Measurements from ENCODE around the gene FARP2. TPM values are rescaled to one million over a fixed set of nuclear protein-coding genes. Genes with fewer than 3 reads are reported as not detected.
"Not testable (repeated sequence)": the region's sequence is repeated elsewhere in the genome, so short reads cannot be mapped to it uniquely, and the experiment has no call there.

Gene FARP2
- total RNA-seq, 1 experiment from 2014 or later = 37.2 TPM

DNA sequence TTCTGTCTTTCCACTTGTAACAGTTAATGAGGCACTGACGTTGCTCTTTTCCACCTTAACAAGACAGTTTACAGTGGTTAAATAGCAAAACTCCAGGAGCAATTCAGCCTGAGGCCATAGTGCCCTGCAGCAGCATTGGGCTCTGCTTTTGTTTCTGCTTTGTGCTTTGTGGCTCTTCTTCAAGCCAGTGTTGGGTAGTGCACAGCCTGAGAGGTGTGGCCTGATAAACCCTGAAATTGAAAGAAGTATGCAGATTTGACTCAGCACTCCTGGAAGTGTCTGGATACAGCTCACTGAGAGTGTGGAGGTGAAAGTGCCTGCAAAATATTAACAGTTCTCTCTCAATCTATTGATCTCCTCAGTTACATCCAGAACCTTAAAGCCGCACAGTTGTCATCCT is 89.3 kb downstream of the FARP2 start:
- Mint-ChIP-seq H3K27ac (ENCODE audit: unreplicated experiment) (no peak overlapping the region), H3K27me3 (ENCODE audit: insufficient read depth, unreplicated experiment) (no peaks in the 10 kb centered on the region), H3K9me3 (ENCODE audit: unreplicated experiment) (no peaks in the 10 kb centered on the region)

DNA sequence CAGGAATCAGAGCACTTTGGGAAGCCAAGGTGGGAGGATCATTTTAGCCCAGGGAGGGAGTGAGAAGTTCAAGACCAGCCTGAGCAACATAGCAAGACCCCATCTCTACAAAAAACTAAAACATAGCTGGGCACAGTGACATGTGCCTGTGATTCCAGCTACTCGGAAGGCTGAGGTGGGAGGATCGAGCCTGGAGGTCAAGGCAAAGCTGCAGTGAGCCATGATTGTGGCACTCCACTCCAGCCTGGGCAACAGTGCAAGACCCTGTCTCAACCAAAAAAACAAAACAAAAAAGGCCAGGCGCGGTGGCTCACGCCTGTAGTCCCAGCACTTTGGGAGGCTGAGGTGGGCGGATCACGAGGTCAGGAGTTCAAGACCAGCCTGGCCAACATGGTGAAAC is 94.0 kb downstream of the FARP2 start:
- H3K4me1 Mint-ChIP-seq (ENCODE audit: low read depth, unreplicated experiment); H3K36me3 ChIP-seq (ENCODE audit: control insufficient read depth, insufficient read depth, low read length); H3K9me3 Mint-ChIP-seq (ENCODE audit: unreplicated experiment); H3K4me1 ChIP-seq; H3K4me3 ChIP-seq (ENCODE audit: low read depth, low read length); H3K4me3 Mint-ChIP-seq (ENCODE audit: unreplicated experiment); CTCF ChIA-PET; POLR2A ChIA-PET; H3K9me3 ChIP-seq; H3K27me3 Mint-ChIP-seq (ENCODE audit: insufficient read depth, unreplicated experiment); H3K27me3 ChIP-seq (replicated peaks; ENCODE audit: control insufficient read depth, insufficient read depth, low read length); BruUV-seq (replicated peaks); DNase-seq; H3K27ac Mint-ChIP-seq (ENCODE audit: unreplicated experiment); intact Hi-C loops (cut with micrococcal nuclease; ENCODE audit: unreplicated experiment): not testable (repeated sequence)
- peaks cover 10% of the 10 kb centered on the region for H3K36me3 Mint-ChIP-seq (ENCODE audit: insufficient read depth, unreplicated experiment)

More for the DNA sequence above, 89.3 kb downstream of the FARP2 start:
- no peak overlapping the region for H3K4me3 ChIP-seq (ENCODE audit: low read depth, low read length)
- ChIA-PET POLR2A (no interaction called here), CTCF (no interaction called here)
- DNase-seq = no peak
- H3K36me3 ChIP-seq (ENCODE audit: control insufficient read depth, insufficient read depth, low read length) = no peaks in the 10 kb centered on the region
- TF ChIP-seq, protein P1, sequence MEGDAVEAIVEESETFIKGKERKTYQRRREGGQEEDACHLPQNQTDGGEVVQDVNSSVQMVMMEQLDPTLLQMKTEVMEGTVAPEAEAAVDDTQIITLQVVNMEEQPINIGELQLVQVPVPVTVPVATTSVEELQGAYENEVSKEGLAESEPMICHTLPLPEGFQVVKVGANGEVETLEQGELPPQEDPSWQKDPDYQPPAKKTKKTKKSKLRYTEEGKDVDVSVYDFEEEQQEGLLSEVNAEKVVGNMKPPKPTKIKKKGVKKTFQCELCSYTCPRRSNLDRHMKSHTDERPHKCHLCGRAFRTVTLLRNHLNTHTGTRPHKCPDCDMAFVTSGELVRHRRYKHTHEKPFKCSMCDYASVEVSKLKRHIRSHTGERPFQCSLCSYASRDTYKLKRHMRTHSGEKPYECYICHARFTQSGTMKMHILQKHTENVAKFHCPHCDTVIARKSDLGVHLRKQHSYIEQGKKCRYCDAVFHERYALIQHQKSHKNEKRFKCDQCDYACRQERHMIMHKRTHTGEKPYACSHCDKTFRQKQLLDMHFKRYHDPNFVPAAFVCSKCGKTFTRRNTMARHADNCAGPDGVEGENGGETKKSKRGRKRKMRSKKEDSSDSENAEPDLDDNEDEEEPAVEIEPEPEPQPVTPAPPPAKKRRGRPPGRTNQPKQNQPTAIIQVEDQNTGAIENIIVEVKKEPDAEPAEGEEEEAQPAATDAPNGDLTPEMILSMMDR (IDR thresholded peaks at IDR 0.05; ENCODE audit: insufficient read depth in 1 of 2, low read depth in 1 of 2, low read length in 1 of 2, severe bottlenecking in 1 of 2, unreplicated experiment in 1 of 2) = no peak
- H3K27me3 ChIP-seq (replicated peaks; ENCODE audit: control insufficient read depth, insufficient read depth, low read length) = no peaks in the 10 kb centered on the region
- H3K36me3 Mint-ChIP-seq (ENCODE audit: insufficient read depth, unreplicated experiment) = peaks cover 30% of the 10 kb centered on the region
- H3K4me1 Mint-ChIP-seq (ENCODE audit: low read depth, unreplicated experiment) = no peaks in the 10 kb centered on the region
- intact Hi-C loops (cut with micrococcal nuclease; ENCODE audit: unreplicated experiment) = no loop called here
- no peak overlapping the region for H3K4me3 Mint-ChIP-seq (ENCODE audit: unreplicated experiment)
- no peaks in the 10 kb centered on the region for H3K9me3 ChIP-seq
- BruUV-seq (replicated peaks) = no TSS peak
- no peaks in the 10 kb centered on the region for H3K4me1 ChIP-seq

DNA sequence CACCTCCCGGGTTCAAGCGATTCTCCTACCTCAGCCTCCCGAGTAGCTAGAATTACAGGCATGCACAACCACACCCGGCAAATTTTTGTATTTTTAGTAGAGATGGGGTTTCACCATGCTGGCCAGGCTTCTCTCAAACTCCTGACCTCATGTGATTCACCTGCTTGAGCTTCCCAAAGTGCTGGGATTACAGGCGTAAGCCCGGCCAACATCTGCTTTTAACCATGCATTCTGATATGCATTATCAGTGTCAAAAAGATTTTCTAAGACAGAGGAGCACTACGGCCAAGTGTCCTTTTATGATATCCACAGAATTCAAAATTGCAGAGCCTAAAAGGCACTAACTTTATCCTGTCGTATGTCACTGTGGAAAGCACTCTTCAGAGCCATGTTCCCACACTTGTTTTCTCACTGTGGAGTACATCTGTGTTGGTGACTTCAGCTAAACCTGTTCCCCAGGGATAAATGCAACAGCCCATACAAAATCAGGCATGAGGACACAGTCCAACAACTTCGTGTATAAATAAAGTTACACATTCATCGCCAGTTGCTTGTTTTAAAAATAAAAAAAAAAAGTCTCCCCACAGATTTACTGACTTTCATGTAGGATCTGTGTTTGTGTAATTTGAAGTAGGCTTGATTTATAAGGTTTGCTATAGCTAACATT is 95.9 kb downstream of the FARP2 start:
- Mint-ChIP-seq H3K4me1 (ENCODE audit: low read depth, unreplicated experiment) (no peaks in the 10 kb centered on the region), H3K27me3 (ENCODE audit: insufficient read depth, unreplicated experiment) (no peaks in the 10 kb centered on the region), H3K27ac (ENCODE audit: unreplicated experiment) (no peak overlapping the region), H3K9me3 (ENCODE audit: unreplicated experiment) (no peaks in the 10 kb centered on the region), H3K4me3 (ENCODE audit: unreplicated experiment) (no peak overlapping the region), H3K36me3 (ENCODE audit: insufficient read depth, unreplicated experiment) (peaks cover 9% of the 10 kb centered on the region)
- Histone ChIP-seq H3K36me3 (ENCODE audit: control insufficient read depth, insufficient read depth, low read length) (no peaks in the 10 kb centered on the region), H3K4me3 (ENCODE audit: low read depth, low read length) (no peak overlapping the region), H3K27me3 (replicated peaks; ENCODE audit: control insufficient read depth, insufficient read depth, low read length) (no peaks in the 10 kb centered on the region), H3K4me1 (no peaks in the 10 kb centered on the region), H3K9me3 (no peaks in the 10 kb centered on the region)
- no TSS peak for BruUV-seq (replicated peaks)
- TF ChIP-seq, protein P1 (IDR thresholded peaks at IDR 0.05; ENCODE audit: insufficient read depth in 1 of 2, low read depth in 1 of 2, low read length in 1 of 2, severe bottlenecking in 1 of 2, unreplicated experiment in 1 of 2) = no peak
- intact Hi-C loops (cut with micrococcal nuclease; ENCODE audit: unreplicated experiment) = no loop called here
- ChIA-PET POLR2A (no interaction called here), CTCF (no interaction called here)
- DNase-seq = no peak

DNA sequence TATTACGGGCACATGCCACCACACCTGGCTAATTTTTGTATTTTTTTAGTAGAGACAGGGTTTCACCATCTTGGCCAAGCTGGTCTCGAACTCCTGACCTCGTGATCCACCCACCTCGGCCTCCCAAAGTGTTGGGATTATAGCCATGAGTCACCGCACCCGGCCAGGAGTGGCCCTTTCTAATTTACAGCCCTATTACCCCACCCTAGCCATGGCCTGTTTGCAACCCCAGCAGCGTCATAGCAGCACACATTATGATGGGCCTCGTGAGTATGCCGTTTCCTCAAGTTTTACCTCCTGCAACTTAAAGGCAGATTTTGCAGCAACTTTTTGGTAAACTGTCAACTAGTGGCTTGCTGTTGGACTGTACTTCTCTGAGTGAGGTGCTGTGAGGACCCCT is 97.8 kb downstream of the FARP2 start:
- BruUV-seq (replicated peaks); DNase-seq; POLR2A ChIA-PET: not testable (repeated sequence)

More for the DNA sequence above, 97.8 kb downstream of the FARP2 start:
- H3K36me3 ChIP-seq (ENCODE audit: control insufficient read depth, insufficient read depth, low read length); H3K9me3 Mint-ChIP-seq (ENCODE audit: unreplicated experiment); H3K4me1 Mint-ChIP-seq (ENCODE audit: low read depth, unreplicated experiment); H3K27ac Mint-ChIP-seq (ENCODE audit: unreplicated experiment); H3K36me3 Mint-ChIP-seq (ENCODE audit: insufficient read depth, unreplicated experiment); H3K27me3 Mint-ChIP-seq (ENCODE audit: insufficient read depth, unreplicated experiment); H3K27me3 ChIP-seq (replicated peaks; ENCODE audit: control insufficient read depth, insufficient read depth, low read length); CTCF ChIA-PET; H3K9me3 ChIP-seq; intact Hi-C loops (cut with micrococcal nuclease; ENCODE audit: unreplicated experiment); H3K4me3 ChIP-seq (ENCODE audit: low read depth, low read length); H3K4me3 Mint-ChIP-seq (ENCODE audit: unreplicated experiment); H3K4me1 ChIP-seq: not testable (repeated sequence)

All from Caco-2 (cell line).